Muscle layer of duodenum (tissue), 2 donors: ENCODE measurements around the gene DMKN.

Experiments used
- H3K27ac ChIP-seq: one replicate; pipeline ENCODE4 v1.7.0; 2013; ENCODE audit warnings: mild to moderate bottlenecking, low read length
- H3K27me3 ChIP-seq: one replicate; pipeline ENCODE4 v1.7.0; 2013; ENCODE audit warnings: low read depth, mild to moderate bottlenecking, control low read depth, low read length
- H3K36me3 ChIP-seq, 2 donors: one replicate each; pipeline ENCODE4 v1.7.0; 2013; ENCODE audit warnings: low read length in 2 of 2, control low read depth in 1 of 2, mild to moderate bottlenecking in 1 of 2; ENCODE audit not compliant: insufficient read depth in 2 of 2, control insufficient read depth in 1 of 2
- H3K4me1 ChIP-seq, 2 donors: one replicate each; pipeline ENCODE4 v1.7.0; 2013; ENCODE audit warnings: low read length in 2 of 2, mild to moderate bottlenecking in 2 of 2, control low read depth in 1 of 2, moderate library complexity in 1 of 2; ENCODE audit not compliant: insufficient read depth in 2 of 2, control insufficient read depth in 1 of 2
- H3K4me3 ChIP-seq, 2 donors: one replicate each; pipeline ENCODE4 v1.7.0; 2013; ENCODE audit warnings: low read length in 2 of 2, low read depth in 1 of 2, mild to moderate bottlenecking in 1 of 2
- H3K9me3 ChIP-seq, 2 donors: one replicate each; pipeline ENCODE4 v1.7.0; 2013; ENCODE audit warnings: low read length in 2 of 2, control low read depth in 1 of 2, mild to moderate bottlenecking in 1 of 2; ENCODE audit not compliant: control insufficient read depth in 1 of 2
- donor health status: healthy.

Gene DMKN

DNA sequence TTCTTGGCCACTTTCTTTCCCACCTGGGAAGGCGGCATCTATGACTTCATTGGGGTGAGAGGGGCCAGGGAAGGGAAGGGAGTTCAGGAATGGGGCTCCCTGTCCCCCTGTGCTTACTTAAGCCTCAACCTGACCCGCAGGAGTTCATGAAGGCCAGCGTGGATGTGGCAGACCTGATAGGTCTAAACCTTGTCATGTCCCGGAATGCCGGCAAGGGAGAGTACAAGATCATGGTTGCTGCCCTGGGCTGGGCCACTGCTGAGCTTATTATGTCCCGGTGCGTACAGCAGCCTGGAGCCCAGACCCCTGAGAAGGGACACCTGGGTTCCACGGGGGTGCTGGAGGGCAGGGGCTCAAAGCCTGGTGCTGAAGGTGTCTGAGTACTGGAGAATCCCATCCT lies 33.1 kb upstream of the DMKN start:
- Histone ChIP-seq H3K4me3 (peak overlapping the region; percentile 83 to 88), H3K36me3 (peaks cover 0 to 17% of the 10 kb centered on the region in 2 donors)

DNA sequence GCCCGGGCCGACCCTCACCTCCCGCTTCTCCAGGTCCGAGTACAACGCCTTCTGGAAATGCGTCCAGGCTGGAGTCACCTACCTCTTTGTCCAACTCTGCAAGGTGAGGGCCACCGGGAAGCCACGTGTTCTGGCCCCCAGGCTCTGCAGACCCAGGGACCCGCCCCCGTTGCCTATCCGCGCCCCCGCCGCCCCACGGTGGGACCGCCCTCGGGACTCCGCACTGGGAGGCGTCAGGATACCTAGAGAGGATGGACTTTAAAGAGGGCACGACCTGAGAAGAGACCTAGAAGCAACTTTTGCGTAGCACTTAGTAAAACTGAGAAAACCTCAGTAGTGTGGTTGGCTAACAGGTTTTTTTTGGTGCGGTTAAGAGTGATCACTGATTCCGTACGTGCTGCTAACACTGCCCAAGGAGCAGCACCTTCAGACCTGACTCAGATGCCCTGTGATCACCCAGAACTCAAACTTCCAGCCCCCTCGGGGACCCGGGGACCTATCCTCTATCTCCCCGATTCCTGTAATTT lies 32.5 kb upstream of the DMKN start:
- H3K36me3 ChIP-seq, result peaks cover 0 to 12% of the 10 kb centered on the region in 2 donors
- H3K4me1 ChIP-seq, result peaks cover 11 to 23% of the 10 kb centered on the region in 2 donors
- no peaks in the 10 kb centered on the region for H3K27me3 ChIP-seq
- peak overlapping the region; percentile 73 for H3K27ac ChIP-seq
- peak overlapping the region; percentile 83 to 88 for H3K4me3 ChIP-seq
- no peaks in the 10 kb centered on the region for H3K9me3 ChIP-seq

More for the DNA sequence above, 33.1 kb upstream of the DMKN start:
- no peaks in the 10 kb centered on the region for H3K9me3 ChIP-seq
- peaks cover 11 to 23% of the 10 kb centered on the region in 2 donors for H3K4me1 ChIP-seq
- H3K27me3 ChIP-seq, result no peaks in the 10 kb centered on the region
- peak overlapping the region; percentile 73 for H3K27ac ChIP-seq

DNA sequence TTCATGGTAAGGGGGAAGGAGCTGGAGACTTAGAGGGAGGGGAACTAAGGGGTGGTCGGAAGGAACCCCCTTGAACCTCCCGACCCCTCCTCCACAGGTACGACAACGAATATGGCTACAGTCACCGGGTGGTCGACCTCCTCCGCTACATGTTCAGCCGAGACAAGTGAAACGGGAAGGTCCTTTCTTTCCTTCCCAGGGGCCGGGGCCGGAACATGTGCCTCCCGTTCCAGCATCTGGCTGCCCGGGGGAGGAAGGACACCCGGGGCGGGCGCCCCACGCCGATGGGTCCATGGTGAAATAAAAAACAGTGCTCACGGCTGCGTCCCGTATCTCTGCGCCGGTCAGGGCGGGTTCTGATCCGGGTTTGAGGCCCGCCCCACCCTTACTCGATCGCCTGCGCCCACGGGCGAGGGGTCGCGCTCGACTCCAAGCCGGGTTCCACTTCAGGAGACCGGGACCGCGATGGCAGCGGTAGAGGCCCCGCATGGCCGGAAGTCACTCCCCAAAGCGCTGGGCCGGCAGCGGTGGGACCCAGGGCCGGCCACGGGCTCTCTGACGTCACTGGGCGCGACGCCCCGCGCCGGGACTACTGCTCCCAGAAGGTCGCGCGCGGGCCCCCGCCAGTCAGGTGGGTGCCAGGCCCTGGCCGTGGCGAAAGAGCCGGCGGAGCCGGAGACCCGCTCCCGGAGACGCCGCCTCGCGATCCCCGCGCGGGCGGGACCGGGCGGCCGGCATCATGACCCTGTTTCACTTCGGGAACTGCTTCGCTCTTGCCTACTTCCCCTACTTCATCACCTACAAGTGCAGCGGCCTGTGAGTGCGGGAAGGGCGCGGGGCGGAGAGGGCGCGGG lies 31.8 kb upstream of the DMKN start, which contains the start of gene TMEM147:
TMEM147 (plus strand) TSS at position 626 of the 854 bp plus-strand sequence; CDS start at position 740, 114 bp downstream.
- peak within 1 kb of the TSS; percentile 83 to 88 for H3K4me3 ChIP-seq
- peaks cover 0 to 9% of the 10 kb centered on the region in 2 donors for H3K36me3 ChIP-seq
- peak within 1 kb of the TSS; percentile 73 for H3K27ac ChIP-seq
- H3K27me3 ChIP-seq, result no peaks in the 10 kb centered on the region
- H3K9me3 ChIP-seq, result no peaks in the 10 kb centered on the region
- H3K4me1 ChIP-seq, result peaks cover 11 to 23% of the 10 kb centered on the region in 2 donors

DNA sequence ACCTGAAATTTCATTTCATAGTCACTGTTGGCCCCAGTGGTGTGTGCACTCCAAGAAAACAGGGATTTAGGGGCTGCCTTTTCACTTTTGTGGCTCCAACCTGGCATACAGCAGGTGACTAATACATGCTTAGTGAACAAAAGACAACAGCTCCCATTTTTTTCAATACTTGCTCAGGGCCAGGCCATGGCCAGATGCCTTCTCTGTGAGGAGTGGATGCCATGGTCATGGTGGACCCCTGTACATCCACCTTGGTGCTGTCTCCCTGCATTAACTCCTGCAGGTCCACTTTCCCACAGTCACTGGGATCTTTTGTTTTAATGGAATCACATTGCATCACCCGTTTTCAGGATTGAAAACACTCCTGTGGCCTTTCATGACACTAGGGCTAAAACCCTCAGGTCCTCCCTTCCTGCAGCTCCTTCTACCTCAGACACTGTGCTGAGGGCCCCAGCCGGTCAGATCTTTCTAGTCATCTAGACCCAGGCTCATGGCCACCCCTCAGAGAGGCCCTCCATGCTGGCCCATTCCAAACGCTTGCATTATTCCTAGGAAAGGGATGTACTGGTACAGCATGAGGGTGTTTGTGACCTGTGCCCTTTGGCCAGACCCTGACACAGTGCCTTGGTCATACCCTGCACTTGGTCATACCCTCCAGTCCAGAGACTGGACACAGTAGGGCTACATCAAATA lies 30.8 kb upstream of the DMKN start:
- Histone ChIP-seq H3K36me3 (peaks cover 0 to 9% of the 10 kb centered on the region in 2 donors), H3K9me3 (no peaks in the 10 kb centered on the region), H3K4me3 (peak overlapping the region; percentile 83 to 88), H3K4me1 (peaks cover 11 to 23% of the 10 kb centered on the region in 2 donors), H3K27me3 (no peaks in the 10 kb centered on the region), H3K27ac (peak overlapping the region; percentile 73)

DNA sequence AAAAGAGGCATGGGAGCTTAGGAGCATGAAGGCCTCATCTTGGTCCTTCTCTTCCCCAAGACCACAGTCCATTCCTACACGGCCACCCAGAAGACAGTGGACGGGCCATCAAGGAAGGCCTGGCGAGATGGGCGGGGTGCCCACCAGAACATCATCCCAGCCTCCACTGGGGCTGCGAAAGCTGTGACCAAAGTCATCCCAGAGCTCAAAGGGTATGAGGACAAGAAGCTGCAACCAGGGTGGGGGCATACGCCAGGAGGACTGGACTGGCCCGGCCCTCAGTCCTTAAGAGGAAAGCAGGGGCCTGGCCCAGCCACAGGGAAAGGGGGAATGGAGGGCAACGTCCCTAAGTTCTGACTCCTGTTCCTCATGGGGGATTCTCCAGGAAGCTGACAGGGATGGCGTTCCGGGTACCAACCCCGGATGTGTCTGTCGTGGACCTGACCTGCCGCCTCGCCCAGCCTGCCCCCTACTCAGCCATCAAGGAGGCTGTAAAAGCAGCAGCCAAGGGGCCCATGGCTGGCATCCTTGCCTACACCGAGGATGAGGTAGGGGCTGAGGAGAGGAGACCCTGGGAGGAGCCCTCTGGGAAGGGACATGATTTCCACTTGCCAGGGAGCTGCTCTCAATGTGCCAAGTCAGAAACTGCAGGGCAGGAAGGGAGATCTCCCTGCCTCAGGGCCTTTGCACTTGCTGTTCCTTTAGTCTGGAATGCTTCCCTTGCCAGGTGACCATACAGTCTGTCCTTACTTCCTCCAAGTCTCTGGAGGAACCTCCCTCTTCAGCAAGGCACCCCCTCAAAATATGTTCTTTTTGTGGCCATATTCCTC lies 30.0 kb upstream of the DMKN start:
- H3K27me3 ChIP-seq, result no peaks in the 10 kb centered on the region
- H3K4me3 ChIP-seq, result no peak overlapping the region
- no peaks in the 10 kb centered on the region for H3K9me3 ChIP-seq
- peaks cover 0 to 9% of the 10 kb centered on the region in 2 donors for H3K36me3 ChIP-seq
- no peak overlapping the region for H3K27ac ChIP-seq
- peaks cover 11 to 23% of the 10 kb centered on the region in 2 donors for H3K4me1 ChIP-seq

DNA sequence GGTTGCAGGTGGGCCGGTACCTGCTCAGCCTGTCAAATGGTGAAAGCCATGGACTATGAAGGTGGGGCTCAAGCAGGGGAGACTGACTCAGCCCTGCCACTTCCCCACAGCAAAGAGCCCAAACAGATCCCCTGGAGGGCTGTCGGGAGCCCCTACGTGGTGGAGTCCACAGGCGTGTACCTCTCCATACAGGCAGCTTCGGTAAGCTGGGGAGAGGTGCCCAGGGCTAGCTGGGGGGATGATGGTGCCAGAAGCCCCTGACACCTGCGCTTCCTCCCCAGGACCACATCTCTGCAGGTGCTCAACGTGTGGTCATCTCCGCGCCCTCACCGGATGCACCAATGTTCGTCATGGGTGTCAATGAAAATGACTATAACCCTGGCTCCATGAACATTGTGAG lies 28.8 kb upstream of the DMKN start:
- Histone ChIP-seq H3K36me3 (peaks cover 0 to 6% of the 10 kb centered on the region in 2 donors), H3K27me3 (no peaks in the 10 kb centered on the region), H3K9me3 (no peaks in the 10 kb centered on the region), H3K4me1 (peaks cover 11 to 20% of the 10 kb centered on the region in 2 donors), H3K4me3 (no peak overlapping the region), H3K27ac (no peak overlapping the region)

DNA sequence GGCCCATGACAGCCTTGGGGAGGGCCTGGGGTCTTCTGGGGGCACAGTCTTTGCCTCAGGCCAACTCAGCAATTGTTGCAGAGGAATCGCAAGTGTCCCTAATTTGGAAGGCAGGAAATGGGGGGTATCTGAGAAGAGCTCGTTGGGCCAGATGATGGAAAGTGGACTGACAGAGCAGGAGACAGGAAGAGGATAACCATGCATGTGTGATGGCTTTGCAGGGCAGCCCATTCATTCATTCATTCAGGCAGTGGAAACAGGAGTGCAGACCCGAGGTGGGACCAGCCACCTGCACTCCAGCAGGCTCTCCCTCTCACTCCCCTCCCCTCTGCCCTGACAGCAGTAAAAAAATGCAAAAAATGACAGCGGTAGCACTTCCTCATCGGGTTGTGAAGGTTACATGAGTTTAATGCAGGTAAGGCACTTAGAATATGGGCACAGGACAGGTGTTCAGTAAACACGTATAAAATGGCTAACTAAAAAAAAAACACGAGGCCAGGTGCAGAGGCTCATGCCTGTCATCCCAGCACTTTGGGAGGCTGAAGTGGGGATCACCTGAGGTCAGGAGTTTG lies 27.0 kb upstream of the DMKN start:
- no peak overlapping the region for H3K4me3 ChIP-seq
- H3K4me1 ChIP-seq, result peaks cover 4 to 8% of the 10 kb centered on the region in 2 donors
- H3K36me3 ChIP-seq, result no peaks in the 10 kb centered on the region
- no peaks in the 10 kb centered on the region for H3K9me3 ChIP-seq
- H3K27ac ChIP-seq, result no peak overlapping the region
- H3K27me3 ChIP-seq, result no peaks in the 10 kb centered on the region

DNA sequence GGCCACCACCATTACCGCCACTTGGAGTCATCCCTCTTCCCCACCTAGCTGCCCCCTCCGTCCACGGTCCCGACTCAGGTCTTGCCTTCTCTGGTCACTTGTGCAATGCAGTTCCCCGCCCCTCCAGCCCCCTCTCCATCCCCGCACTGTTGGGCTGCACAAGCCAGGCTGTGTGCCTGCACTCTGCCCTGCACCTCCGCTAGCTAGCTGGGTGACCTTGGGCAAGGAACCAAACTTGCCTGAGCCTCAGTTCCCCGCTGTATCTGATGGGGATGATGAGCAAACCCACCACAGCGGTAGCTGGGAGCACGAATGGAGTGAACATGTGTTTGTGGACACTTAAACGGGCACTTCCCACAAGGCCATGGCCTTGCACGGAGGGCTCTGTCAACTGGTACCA lies 26.4 kb upstream of the DMKN start:
- peaks cover 4 to 7% of the 10 kb centered on the region in 2 donors for H3K4me1 ChIP-seq
- no peaks in the 10 kb centered on the region for H3K36me3 ChIP-seq
- no peak overlapping the region for H3K27ac ChIP-seq
- H3K9me3 ChIP-seq, result no peaks in the 10 kb centered on the region
- H3K4me3 ChIP-seq, result no peak overlapping the region
- H3K27me3 ChIP-seq, result no peaks in the 10 kb centered on the region

DNA sequence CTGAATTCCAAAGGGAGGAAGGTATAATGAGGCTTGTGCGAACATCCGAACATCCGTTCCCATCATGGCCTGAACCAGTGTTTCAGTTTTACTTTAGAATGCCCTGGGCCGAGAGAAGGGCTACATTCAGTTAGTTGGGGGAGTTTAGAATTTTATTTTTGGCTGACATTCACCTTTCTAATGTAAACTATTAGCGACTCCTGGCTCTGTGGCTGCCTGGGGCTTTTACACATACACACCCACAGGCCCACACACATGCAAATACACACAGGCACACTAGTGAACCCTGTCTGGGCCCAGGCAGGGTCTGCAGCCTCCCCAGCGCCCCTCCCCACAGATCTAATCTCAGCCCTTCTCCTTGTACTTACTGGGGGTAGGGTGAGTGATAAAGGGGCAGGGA lies 25.9 kb upstream of the DMKN start:
- H3K9me3 ChIP-seq, result no peaks in the 10 kb centered on the region
- peaks cover 0 to 2% of the 10 kb centered on the region in 2 donors for H3K4me1 ChIP-seq
- no peak overlapping the region for H3K27ac ChIP-seq
- no peak overlapping the region for H3K4me3 ChIP-seq
- no peaks in the 10 kb centered on the region for H3K36me3 ChIP-seq
- peaks cover 5% of the 10 kb centered on the region for H3K27me3 ChIP-seq

DNA sequence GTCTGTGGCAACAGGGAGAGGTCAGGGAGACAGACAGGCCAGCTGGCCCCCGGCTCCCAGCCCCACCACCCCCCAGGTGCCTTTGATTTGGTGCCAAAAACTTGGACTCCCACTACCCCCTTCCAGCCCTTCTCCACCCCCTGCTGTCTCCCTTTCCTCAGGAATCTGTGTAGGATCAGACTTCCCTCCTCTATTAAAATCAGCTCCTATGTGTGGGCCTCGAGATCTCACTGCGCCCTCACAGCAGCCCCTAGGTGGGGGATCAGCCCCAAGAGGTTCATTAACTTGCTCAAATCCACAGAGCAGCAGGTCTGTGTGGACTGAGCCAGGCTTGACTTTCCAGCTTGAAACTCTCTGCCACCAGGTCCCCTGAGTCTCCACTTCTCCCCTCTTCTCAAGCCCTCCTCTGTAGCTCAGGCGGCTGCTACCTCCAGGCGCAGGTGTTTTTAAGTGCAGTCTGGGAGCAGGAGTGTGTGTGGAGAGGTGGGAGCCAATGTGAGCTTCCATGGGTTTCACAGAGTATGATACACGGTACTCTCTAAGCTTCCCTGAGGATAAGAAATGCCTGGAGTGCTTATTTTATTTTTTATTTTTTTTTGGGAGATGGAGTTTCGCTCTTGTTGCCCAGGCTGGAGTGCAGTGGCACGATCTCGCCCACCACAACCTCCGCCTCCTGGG lies 21.5 kb upstream of the DMKN start:
- Histone ChIP-seq H3K4me3 (no peak overlapping the region), H3K4me1 (no peaks in the 10 kb centered on the region), H3K27me3 (peaks cover 16% of the 10 kb centered on the region), H3K36me3 (no peaks in the 10 kb centered on the region), H3K27ac (no peak overlapping the region), H3K9me3 (no peaks in the 10 kb centered on the region)
